ENCODE measurements around the gene KCTD18. TPM values are rescaled to one million over a fixed set of nuclear protein-coding genes. Genes with fewer than 3 reads are reported as not detected.

The KCTD18 gene
- total RNA-seq, 1 donor from 2014 or later, result 13.0 TPM

DNA sequence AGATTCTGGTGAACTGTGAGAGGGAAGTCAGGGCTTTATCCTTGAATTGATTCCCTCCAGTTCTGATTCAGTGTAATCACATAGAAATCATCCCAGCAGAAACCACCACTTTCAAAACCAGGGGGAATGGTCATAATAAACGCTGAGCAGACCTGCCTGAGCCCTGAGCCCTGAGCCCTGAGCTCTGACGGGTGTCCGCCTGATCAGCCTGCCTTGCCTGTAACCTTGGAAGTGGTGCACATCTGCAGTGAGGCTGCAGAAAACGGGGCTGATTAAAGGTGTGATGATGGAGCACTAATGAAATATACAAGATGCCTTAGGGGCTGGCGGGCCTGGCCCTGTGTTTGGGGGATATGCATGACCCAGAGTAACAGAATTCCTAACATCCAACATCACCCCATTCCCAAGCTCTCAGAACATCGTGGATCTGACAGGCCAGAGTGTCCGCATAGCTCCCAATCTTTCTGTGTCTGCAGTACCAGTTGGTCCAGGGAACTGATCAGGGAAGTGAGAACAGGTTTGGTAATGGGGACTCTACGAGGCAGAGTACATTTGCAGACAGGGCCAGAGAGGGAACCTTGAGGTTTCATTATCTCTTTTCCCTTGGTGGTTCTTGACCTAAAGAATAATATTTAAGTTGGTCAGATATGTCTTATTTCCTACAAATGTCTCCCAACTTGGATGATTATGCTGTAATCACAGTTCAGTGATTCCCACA is 37.8 kb downstream of the KCTD18 start:
- no peaks in the 10 kb centered on the region for H3K9me3 ChIP-seq
- H3K36me3 ChIP-seq, result peaks cover 76% of the 10 kb centered on the region
- DNase-seq, result no peak
- no peak for ATAC-seq
- TF ChIP-seq CTCF (IDR thresholded peaks at IDR 0.05), result no peak
- intact Hi-C loops (cut with DNase I), result no loop called here
- H3K27ac ChIP-seq, result no peak overlapping the region
- no peak overlapping the region for H3K4me3 ChIP-seq
- H3K27me3 ChIP-seq, result no peaks in the 10 kb centered on the region
- H3K4me1 ChIP-seq, result peaks cover 4% of the 10 kb centered on the region

DNA sequence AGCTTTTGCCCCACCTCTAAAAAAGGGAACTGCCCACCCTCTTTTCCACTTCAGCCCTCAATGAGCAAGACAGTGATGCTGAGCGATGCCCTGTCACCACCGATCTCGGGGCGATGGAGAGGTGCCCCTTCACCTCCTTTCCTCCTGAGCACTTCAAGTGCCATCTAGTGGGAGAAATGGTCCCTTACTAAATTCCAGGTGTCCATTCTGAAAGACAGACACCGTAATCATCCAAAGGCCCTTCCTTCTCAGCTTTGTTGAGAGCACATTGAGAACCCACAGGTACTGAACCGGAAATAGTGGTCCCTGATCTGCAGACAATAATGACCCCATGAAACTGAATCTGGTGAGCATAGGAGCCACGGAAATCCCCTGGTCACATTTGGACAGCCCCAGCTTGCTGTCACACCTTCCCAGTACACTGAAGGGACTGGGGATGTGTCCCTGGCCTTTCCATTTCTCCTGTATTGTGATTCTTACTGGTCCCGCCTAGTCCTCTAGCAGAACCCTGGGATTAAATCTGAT is 38.5 kb downstream of the KCTD18 start:
- Histone ChIP-seq H3K9me3 (no peaks in the 10 kb centered on the region), H3K36me3 (peaks cover 71% of the 10 kb centered on the region), H3K4me3 (no peak overlapping the region), H3K27ac (no peak overlapping the region), H3K27me3 (no peaks in the 10 kb centered on the region), H3K4me1 (peaks cover 4% of the 10 kb centered on the region)
- peak; percentile 40 for ATAC-seq
- TF ChIP-seq CTCF (IDR thresholded peaks at IDR 0.05), result peak; percentile 44
- DNase-seq, result no peak
- intact Hi-C loops (cut with DNase I), result no loop called here

DNA sequence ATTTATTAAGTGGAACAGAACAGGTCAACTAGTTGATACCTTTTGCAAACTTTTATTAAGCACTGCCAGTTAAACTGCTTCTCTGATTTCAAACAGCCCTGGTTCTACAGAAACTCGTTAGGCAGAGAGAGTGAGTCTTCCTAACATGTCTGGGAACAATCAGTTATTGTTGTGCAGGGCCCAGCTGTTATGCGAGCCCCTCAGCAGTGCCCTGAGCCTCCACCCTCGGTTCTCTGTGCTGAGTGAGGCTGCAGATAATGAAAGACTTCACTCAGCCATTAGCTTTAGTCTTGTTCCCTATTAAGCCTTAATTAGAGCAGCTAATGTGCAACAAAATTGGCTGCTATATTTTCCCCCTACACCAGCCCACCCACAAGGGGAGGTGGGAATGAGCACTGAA is 39.6 kb downstream of the KCTD18 start:
- Histone ChIP-seq H3K9me3 (no peaks in the 10 kb centered on the region), H3K27ac (no peak overlapping the region), H3K27me3 (no peaks in the 10 kb centered on the region), H3K4me3 (no peak overlapping the region), H3K4me1 (peaks cover 4% of the 10 kb centered on the region), H3K36me3 (peaks cover 66% of the 10 kb centered on the region)
- TF ChIP-seq CTCF (IDR thresholded peaks at IDR 0.05), result no peak
- no peak for ATAC-seq
- intact Hi-C loops (cut with DNase I), result no loop called here
- no peak for DNase-seq

DNA sequence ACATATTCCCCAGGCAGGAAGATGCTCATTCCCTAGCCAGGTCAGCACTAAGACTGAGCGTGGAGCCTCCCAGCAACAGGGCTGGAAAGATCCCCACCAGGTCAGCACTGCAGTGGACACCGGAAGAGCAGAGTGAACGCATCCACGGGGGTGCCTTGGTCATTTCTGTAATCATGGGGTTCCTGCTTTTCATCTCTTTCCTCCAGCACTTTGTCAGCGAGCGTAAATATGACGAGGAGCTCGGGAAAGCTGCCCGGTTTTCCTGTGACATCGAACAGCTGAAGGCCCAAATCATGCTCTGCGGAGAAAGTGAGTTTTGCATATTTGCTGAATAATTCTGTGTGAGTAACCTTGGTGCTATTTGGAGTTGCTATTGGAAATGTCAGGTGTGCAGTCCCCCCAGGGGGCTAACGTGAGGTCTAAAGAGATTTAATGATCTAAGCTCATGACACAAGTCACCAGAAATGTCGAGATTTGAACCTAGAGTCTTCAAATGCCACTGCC is 40.1 kb downstream of the KCTD18 start:
- H3K27ac ChIP-seq, result no peak overlapping the region
- no peak for DNase-seq
- H3K4me3 ChIP-seq, result no peak overlapping the region
- peaks cover 4% of the 10 kb centered on the region for H3K4me1 ChIP-seq
- TF ChIP-seq CTCF (IDR thresholded peaks at IDR 0.05), result no peak
- H3K27me3 ChIP-seq, result no peaks in the 10 kb centered on the region
- no peak for ATAC-seq
- H3K9me3 ChIP-seq, result no peaks in the 10 kb centered on the region
- peaks cover 62% of the 10 kb centered on the region for H3K36me3 ChIP-seq
- intact Hi-C loops (cut with DNase I), result no loop called here

DNA sequence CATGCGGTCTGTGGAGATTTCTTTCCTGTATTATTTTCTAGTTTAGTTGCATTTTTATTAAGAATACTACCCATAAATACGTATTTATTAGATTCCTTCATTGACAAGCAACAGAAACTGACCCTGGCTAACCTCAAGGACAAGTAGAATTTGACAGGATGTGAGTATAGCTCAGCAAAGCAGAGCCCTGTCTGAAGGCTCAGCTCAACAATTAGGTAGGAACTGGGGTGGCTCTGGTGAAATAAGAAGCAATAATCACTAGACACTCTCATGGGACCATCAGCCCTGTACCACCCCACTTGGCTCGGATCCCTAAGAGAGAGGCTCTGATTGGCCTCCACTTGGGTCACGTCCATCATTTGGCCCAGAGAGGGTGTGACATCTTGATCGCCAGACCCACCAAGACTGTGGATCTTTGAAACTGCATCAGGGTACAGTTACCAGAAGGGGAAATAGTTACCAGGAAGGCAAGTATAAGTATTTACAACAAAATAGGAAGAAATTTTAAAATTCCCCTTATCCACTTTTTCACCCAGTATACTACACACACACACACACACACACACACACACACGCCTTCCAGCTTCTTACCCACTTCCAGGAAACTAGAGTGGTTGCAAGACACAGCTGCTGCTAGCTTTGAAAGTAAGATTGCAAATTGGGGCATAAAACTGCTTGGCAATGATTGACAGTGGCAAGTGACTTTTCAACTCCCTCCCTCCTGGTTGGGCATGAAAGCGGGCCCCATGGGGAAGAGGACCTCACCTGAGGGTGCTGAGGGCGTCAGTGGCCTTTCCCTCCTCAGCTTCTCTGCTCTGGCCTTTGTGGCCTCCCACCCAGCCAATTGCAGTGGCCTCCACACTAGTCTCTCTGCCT is 41.8 kb downstream of the KCTD18 start:
- H3K36me3 ChIP-seq, result peaks cover 57% of the 10 kb centered on the region
- ATAC-seq, result no peak

More for the DNA sequence above, 41.8 kb downstream of the KCTD18 start:
- no peak for DNase-seq
- H3K27me3 ChIP-seq, result no peaks in the 10 kb centered on the region
- no peak for TF ChIP-seq CTCF (IDR thresholded peaks at IDR 0.05)
- H3K9me3 ChIP-seq, result no peaks in the 10 kb centered on the region
- H3K4me1 ChIP-seq, result peaks cover 4% of the 10 kb centered on the region
- H3K4me3 ChIP-seq, result no peak overlapping the region
- no peak overlapping the region for H3K27ac ChIP-seq
- intact Hi-C loops (cut with DNase I), result no loop called here
